ENCODE data around the gene APCDD1. TPM values are rescaled to one million over a fixed set of nuclear protein-coding genes. Genes with fewer than 3 reads are reported as not detected.

Gene APCDD1
- total and polyA plus RNA-seq, 2 experiments from 2014 or later: 30.8 to 51.2 TPM

DNA sequence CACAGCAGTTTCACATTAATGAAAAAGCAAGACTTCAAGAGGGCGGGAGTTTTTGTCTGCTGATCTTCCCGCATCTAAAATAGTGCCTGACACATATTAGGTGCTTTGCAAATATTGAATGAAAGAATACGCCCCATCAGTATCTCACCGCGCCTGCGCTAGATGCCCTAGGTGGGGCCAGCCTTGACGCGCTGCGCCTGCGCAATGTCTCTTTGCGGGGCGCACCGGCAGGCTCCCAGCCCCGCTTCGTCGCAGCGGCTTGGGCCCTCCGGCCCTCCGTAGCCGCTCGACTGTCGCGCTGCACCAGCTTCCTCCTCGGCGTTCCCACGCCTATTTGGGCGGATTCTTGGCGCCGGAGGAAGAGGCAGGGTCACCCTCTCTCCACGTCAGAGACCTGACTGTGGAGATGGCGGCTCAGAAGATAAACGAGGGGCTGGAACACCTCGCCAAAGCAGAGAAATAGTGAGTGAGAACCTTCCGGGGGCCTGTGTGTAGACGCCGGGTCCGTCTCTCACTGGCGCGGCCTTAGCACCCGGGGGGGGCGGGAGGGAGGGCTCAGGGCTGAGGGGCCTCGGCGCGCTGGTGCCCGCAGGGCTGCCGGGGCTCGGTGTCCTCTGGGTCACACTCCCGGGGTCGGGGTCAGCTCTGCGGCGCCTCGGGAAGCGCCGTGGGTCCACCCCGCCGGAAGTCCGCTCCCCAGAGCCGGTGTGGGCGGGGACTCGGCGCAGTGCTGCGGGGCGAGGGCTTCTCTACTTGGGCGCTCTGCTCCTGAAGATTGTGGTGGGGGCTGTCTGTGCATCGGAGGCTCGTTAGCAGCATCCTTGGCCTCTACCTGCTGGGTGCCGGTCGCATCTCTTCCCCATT lies 71.5 kb downstream of the APCDD1 start, which contains the start of gene NAPG:
NAPG (plus strand) TSS at position 331 of the 864 bp plus-strand sequence; CDS start at position 407, 76 bp downstream.
- H3K36me3 ChIP-seq: no peaks in the 10 kb centered on the region
- no peaks in the 10 kb centered on the region for H3K27me3 ChIP-seq
- H3K4me1 ChIP-seq (ENCODE audit: low read depth): peaks cover 16% of the 10 kb centered on the region
- peak within 1 kb of the TSS; percentile 71 for H3K4me3 ChIP-seq
- peak within 1 kb of the TSS; percentile 99 for H3K27ac ChIP-seq
- TF ChIP-seq, protein P1, sequence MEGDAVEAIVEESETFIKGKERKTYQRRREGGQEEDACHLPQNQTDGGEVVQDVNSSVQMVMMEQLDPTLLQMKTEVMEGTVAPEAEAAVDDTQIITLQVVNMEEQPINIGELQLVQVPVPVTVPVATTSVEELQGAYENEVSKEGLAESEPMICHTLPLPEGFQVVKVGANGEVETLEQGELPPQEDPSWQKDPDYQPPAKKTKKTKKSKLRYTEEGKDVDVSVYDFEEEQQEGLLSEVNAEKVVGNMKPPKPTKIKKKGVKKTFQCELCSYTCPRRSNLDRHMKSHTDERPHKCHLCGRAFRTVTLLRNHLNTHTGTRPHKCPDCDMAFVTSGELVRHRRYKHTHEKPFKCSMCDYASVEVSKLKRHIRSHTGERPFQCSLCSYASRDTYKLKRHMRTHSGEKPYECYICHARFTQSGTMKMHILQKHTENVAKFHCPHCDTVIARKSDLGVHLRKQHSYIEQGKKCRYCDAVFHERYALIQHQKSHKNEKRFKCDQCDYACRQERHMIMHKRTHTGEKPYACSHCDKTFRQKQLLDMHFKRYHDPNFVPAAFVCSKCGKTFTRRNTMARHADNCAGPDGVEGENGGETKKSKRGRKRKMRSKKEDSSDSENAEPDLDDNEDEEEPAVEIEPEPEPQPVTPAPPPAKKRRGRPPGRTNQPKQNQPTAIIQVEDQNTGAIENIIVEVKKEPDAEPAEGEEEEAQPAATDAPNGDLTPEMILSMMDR (IDR thresholded peaks at IDR 0.05; ENCODE audit: low read depth, low read length): no peak
- no peaks in the 10 kb centered on the region for H3K9me3 ChIP-seq (ENCODE audit: low read depth)
- DNase-seq (ENCODE audit: low read depth in 1 of 2, low spot score in 1 of 2): peak; percentile 96 to 97

DNA sequence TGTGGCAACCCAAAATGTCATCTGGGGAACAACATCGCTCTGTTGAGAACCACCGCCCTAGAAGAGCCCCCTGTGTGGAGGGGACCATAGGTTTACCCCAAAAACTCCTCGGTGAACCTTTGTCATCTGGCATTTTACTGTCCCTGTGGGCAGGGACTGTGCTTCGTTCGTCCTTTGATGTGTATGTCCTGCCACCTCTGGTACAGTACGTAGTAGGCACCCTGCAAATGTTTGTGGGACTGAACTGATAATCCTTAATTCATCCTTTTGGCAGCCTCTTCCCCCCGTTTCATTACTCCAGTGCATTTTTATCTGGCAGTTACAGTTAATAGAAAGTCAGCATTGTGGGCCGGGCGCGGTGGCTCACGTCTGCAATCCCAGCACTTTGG lies 72.1 kb downstream of the APCDD1 start:
- H3K9me3 ChIP-seq (ENCODE audit: low read depth): no peaks in the 10 kb centered on the region
- TF ChIP-seq, protein P1 (IDR thresholded peaks at IDR 0.05; ENCODE audit: low read depth, low read length): no peak
- DNase-seq (ENCODE audit: low read depth in 1 of 2, low spot score in 1 of 2): no peak
- peak overlapping the region; percentile 71 for H3K4me3 ChIP-seq
- H3K4me1 ChIP-seq (ENCODE audit: low read depth): peaks cover 17% of the 10 kb centered on the region
- no peaks in the 10 kb centered on the region for H3K27me3 ChIP-seq
- H3K27ac ChIP-seq: peak overlapping the region; percentile 99
- H3K36me3 ChIP-seq: no peaks in the 10 kb centered on the region

DNA sequence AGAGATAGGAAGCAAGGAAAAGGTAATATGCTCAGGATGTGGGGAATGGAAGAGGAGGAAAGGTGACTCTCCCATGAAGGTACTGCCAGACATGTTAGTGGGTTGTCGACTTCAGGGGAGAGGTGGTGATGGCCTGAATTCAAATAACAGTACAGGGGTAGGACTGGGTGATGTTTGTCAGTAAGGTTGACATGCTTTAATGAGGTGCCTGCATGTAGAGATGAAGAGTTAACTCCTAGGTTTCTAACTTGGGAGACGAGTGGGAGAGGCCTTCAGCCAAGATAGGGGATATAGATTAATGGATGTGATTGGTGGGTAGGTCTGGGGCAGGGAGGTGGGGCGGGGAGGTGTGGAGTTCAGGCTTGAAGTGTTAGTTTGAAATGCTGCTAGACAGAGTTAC lies 74.0 kb downstream of the APCDD1 start:
- H3K9me3 ChIP-seq (ENCODE audit: low read depth): no peaks in the 10 kb centered on the region
- H3K27me3 ChIP-seq: no peaks in the 10 kb centered on the region
- no peak for DNase-seq (ENCODE audit: low read depth in 1 of 2, low spot score in 1 of 2)
- no peak overlapping the region for H3K4me3 ChIP-seq
- peaks cover 17% of the 10 kb centered on the region for H3K4me1 ChIP-seq (ENCODE audit: low read depth)
- peak overlapping the region; percentile 42 for H3K27ac ChIP-seq
- TF ChIP-seq, protein P1 (IDR thresholded peaks at IDR 0.05; ENCODE audit: low read depth, low read length): no peak
- H3K36me3 ChIP-seq: no peaks in the 10 kb centered on the region

DNA sequence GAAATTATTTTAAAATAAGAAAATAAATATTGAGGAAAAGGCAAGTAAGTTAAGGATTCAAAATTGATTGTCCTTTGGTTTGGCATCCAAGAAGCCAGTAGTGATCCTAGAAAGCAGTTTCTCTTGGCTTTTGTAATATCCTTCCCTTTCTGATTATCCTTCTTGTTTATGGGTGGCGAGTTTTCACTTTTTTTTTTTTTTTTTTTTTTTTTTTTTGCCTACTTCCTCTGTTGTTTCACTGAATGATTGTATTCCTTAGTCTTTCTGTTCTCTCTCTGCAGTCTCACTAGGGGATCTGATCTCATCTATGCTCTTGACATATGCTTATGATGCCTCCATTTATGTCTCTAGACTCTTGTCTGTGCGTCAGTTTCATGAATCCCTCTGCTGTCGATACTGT lies 75.6 kb downstream of the APCDD1 start:
- no peak for DNase-seq (ENCODE audit: low read depth in 1 of 2, low spot score in 1 of 2)
- no peaks in the 10 kb centered on the region for H3K27me3 ChIP-seq
- H3K9me3 ChIP-seq (ENCODE audit: low read depth): no peaks in the 10 kb centered on the region
- H3K4me3 ChIP-seq: no peak overlapping the region
- TF ChIP-seq, protein P1 (IDR thresholded peaks at IDR 0.05; ENCODE audit: low read depth, low read length): no peak
- H3K27ac ChIP-seq: no peak overlapping the region
- no peaks in the 10 kb centered on the region for H3K36me3 ChIP-seq
- peaks cover 17% of the 10 kb centered on the region for H3K4me1 ChIP-seq (ENCODE audit: low read depth)

DNA sequence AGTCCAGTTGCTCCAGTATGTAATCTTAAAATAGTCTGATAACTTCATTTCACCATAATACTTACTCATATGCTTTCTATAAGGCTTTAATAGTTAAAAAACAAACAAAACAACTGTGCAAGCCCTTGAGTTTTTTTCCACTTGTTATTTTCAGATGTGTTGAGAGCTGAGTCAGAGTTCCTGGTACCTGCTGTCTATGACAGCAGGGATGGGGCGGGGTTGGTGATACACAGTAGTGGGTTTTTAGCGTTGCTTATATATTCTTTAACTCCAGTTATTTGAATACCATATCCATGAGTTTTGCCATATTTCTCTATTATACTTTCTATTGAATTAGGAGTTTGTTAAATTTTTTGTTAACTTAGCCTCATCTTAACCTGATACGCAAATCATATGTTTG lies 76.4 kb downstream of the APCDD1 start:
- Histone ChIP-seq H3K4me1 (ENCODE audit: low read depth) (peaks cover 17% of the 10 kb centered on the region), H3K27ac (no peak overlapping the region), H3K9me3 (ENCODE audit: low read depth) (no peaks in the 10 kb centered on the region), H3K4me3 (no peak overlapping the region), H3K36me3 (no peaks in the 10 kb centered on the region), H3K27me3 (no peaks in the 10 kb centered on the region)
- DNase-seq (ENCODE audit: low read depth in 1 of 2, low spot score in 1 of 2): no peak
- TF ChIP-seq, protein P1 (IDR thresholded peaks at IDR 0.05; ENCODE audit: low read depth, low read length): no peak
